H9 (cell line): ENCODE data around the gene DUS2. TPM values are rescaled to one million over a fixed set of nuclear protein-coding genes. Genes with fewer than 3 reads are reported as not detected.

Experiments
- DNase-seq: peaks from one replicate; pipeline ENCODE4 v3.0.0-alpha.2; 2017
- H2AFZ ChIP-seq: one replicate; pipeline ENCODE4 v1.6.1; 2013; ENCODE audit warnings: mild to moderate bottlenecking, low read length, control low read depth, moderate library complexity
- H2AK5ac ChIP-seq: 2 replicates; pipeline ENCODE4 v1.6.1; 2013; ENCODE audit warnings: low read length, control low read depth, mixed read lengths; ENCODE audit not compliant: insufficient read length
- H2BK120ac ChIP-seq: one replicate; pipeline ENCODE4 v1.6.1; 2013; ENCODE audit warnings: low read depth, mild to moderate bottlenecking, low read length, control low read depth, inconsistent platforms; ENCODE audit not compliant: poor library complexity, severe bottlenecking
- H2BK12ac ChIP-seq: 2 replicates; pipeline ENCODE4 v1.6.1; 2013; ENCODE audit warnings: low read length, control low read depth, mixed read lengths, low read depth; ENCODE audit not compliant: insufficient read length
- H2BK15ac ChIP-seq: 2 replicates; pipeline ENCODE4 v1.6.1; 2013; ENCODE audit warnings: low read depth, low read length, control low read depth
- H2BK20ac ChIP-seq: one replicate; pipeline ENCODE4 v1.6.1; 2013; ENCODE audit warnings: low read depth, mild to moderate bottlenecking, low read length, control low read depth, inconsistent platforms; ENCODE audit not compliant: poor library complexity, severe bottlenecking
- H2BK5ac ChIP-seq: 2 replicates; pipeline ENCODE4 v1.6.1; 2013; ENCODE audit warnings: low read length, control low read depth, mixed read lengths; ENCODE audit not compliant: insufficient read length
- H3K14ac ChIP-seq: 2 replicates; pipeline ENCODE4 v1.6.1; 2013; ENCODE audit warnings: low read length, control low read depth; ENCODE audit not compliant: insufficient read depth
- H3K18ac ChIP-seq: 2 replicates; pipeline ENCODE4 v1.6.1; 2013; ENCODE audit warnings: low read depth, mild to moderate bottlenecking, mixed read lengths, low read length, control low read depth; ENCODE audit not compliant: insufficient read length
- H3K23ac ChIP-seq: 2 replicates; pipeline ENCODE4 v1.6.1; 2013; ENCODE audit warnings: low read length, control low read depth, mixed read lengths, low read depth; ENCODE audit not compliant: insufficient read length
- H3K23me2 ChIP-seq: 2 replicates; pipeline ENCODE4 v1.6.1; 2013; ENCODE audit warnings: low read depth, mild to moderate bottlenecking, mixed read lengths, low read length, control low read depth; ENCODE audit not compliant: insufficient read length, poor library complexity, severe bottlenecking
- H3K27ac ChIP-seq: 2 replicates; pipeline ENCODE4 v1.5.1; 2013; ENCODE audit warnings: low read length, control low read depth, mixed read lengths, low read depth; ENCODE audit not compliant: insufficient read length
- H3K27me3 ChIP-seq: 2 replicates; pipeline ENCODE4 v1.6.1; 2013; ENCODE audit warnings: low read length, control low read depth, inconsistent platforms; ENCODE audit not compliant: insufficient read depth
- H3K4ac ChIP-seq: 2 replicates; pipeline ENCODE4 v1.6.1; 2013; ENCODE audit warnings: low read depth, mild to moderate bottlenecking, control low read depth, inconsistent platforms, low read length, moderate library complexity
- H3K4me1 ChIP-seq: 2 replicates; pipeline ENCODE4 v1.6.1; 2013; ENCODE audit warnings: low read length, control low read depth, inconsistent platforms; ENCODE audit not compliant: insufficient read depth
- H3K4me2 ChIP-seq: 2 replicates; pipeline ENCODE4 v1.6.1; 2013; ENCODE audit warnings: low read length, control low read depth, mixed read lengths; ENCODE audit not compliant: insufficient read length, insufficient read depth
- H3K56ac ChIP-seq: 2 replicates; pipeline ENCODE4 v1.6.1; 2013; ENCODE audit warnings: low read depth, mild to moderate bottlenecking, mixed read lengths, low read length, control low read depth; ENCODE audit not compliant: insufficient read length
- H3K79me1 ChIP-seq: 2 replicates; pipeline ENCODE4 v1.6.1; 2013; ENCODE audit warnings: low read depth, mild to moderate bottlenecking, moderate library complexity, low read length, control low read depth, inconsistent platforms; ENCODE audit not compliant: insufficient read depth, poor library complexity, severe bottlenecking
- H3K79me2 ChIP-seq: 2 replicates; pipeline ENCODE4 v1.6.1; 2013; ENCODE audit warnings: low read length, control low read depth, inconsistent platforms; ENCODE audit not compliant: insufficient read depth
- H3K9ac ChIP-seq: 2 replicates; pipeline ENCODE4 v1.6.1; 2013; ENCODE audit warnings: low read length, control low read depth, mixed read lengths; ENCODE audit not compliant: insufficient read length; ENCODE audit errors: extremely low read depth
- H3K9me3 ChIP-seq: one replicate; pipeline ENCODE4 v1.6.1; 2013; ENCODE audit warnings: low read depth, low read length, inconsistent platforms; ENCODE audit not compliant: control insufficient read depth
- H3T11ph ChIP-seq: one replicate; pipeline ENCODE4 v1.6.1; 2013; ENCODE audit warnings: mild to moderate bottlenecking, low read length, control low read depth, inconsistent platforms
- H4K20me1 ChIP-seq: one replicate; pipeline ENCODE4 v1.6.1; 2013; ENCODE audit not compliant: control insufficient read depth, insufficient read length, insufficient read depth
- H4K5ac ChIP-seq: 2 replicates; pipeline ENCODE4 v1.6.1; 2013; ENCODE audit warnings: low read depth, mild to moderate bottlenecking, mixed read lengths, low read length, control low read depth; ENCODE audit not compliant: insufficient read length
- H4K8ac ChIP-seq: replicated peaks from 2 replicates; pipeline ENCODE4 v1.6.1; 2013; ENCODE audit warnings: low read length, control low read depth, mixed read lengths, low read depth; ENCODE audit not compliant: insufficient read length
- H4K91ac ChIP-seq: 2 replicates; pipeline ENCODE4 v1.6.1; 2013; ENCODE audit warnings: low read depth, mild to moderate bottlenecking, moderate library complexity, mixed read lengths, low read length, control low read depth; ENCODE audit not compliant: insufficient read length
- H3K27ac Mint-ChIP-seq, 3 experiments: 2 replicates in 2 of 3; 3 replicates in 1 of 3; pipeline ENCODE4 v1.8.0; 2020 to 2021; ENCODE audit warnings: mixed read lengths in 3 of 3, mild to moderate bottlenecking in 1 of 3, moderate library complexity in 1 of 3
- H3K27me3 Mint-ChIP-seq: 2 replicates; pipeline ENCODE4 v1.8.0; 2021; ENCODE audit warnings: low read depth, mild to moderate bottlenecking, moderate library complexity, mixed read lengths
- H3K36me3 Mint-ChIP-seq, 3 experiments: 2 replicates in 2 of 3; 3 replicates in 1 of 3; pipeline ENCODE4 v1.8.0; 2020 to 2021; ENCODE audit warnings: low read depth in 3 of 3, mixed read lengths in 3 of 3; ENCODE audit not compliant: insufficient read depth in 1 of 3
- H3K4me1 Mint-ChIP-seq, 2 experiments: 2 replicates each; pipeline ENCODE4 v1.8.0; 2020; ENCODE audit warnings: mixed read lengths in 2 of 2
- H3K4me3 Mint-ChIP-seq, 2 experiments: 2 replicates in 1 of 2; 3 replicates in 1 of 2; pipeline ENCODE4 v1.8.0; 2020 to 2021; ENCODE audit warnings: mild to moderate bottlenecking in 2 of 2, mixed read lengths in 2 of 2, moderate library complexity in 1 of 2
- H3K9me3 Mint-ChIP-seq, 2 experiments: 2 replicates in 1 of 2; 3 replicates in 1 of 2; pipeline ENCODE4 v1.8.0; 2020; ENCODE audit warnings: mild to moderate bottlenecking in 2 of 2, mixed read lengths in 2 of 2, moderate library complexity in 1 of 2
- WGBS: extraction: QIAGEN DNeasy Blood & Tissue Kit; methylation state at CpG from one replicate; pipeline ENCODE4 v1.1.7; 2013; ENCODE audit warnings: missing lambda C conversion rate, low lambda C conversion rate, mixed read lengths; ENCODE audit not compliant: insufficient read length; ENCODE audit errors: extremely low coverage; 5-methylcytosine and 5-hydroxymethylcytosine counted together
- total RNA-seq: library from RNA; stranded (reverse); gene quantifications from 2 replicates; pipeline ENCODE4 v1.2.1, GENCODE V29; 2021
- TF ChIP-seq, protein P1 (sequence below): fragments of 200-600 bp; sonication (generic); conservative IDR thresholded peaks from 3 replicates; pipeline ENCODE4 v1.8.0; 2021; ENCODE audit warnings: antibody characterized with exemption, mild to moderate bottlenecking

DUS2 gene
- total RNA-seq, 1 experiment from 2014 or later: 28.5 TPM

DNA sequence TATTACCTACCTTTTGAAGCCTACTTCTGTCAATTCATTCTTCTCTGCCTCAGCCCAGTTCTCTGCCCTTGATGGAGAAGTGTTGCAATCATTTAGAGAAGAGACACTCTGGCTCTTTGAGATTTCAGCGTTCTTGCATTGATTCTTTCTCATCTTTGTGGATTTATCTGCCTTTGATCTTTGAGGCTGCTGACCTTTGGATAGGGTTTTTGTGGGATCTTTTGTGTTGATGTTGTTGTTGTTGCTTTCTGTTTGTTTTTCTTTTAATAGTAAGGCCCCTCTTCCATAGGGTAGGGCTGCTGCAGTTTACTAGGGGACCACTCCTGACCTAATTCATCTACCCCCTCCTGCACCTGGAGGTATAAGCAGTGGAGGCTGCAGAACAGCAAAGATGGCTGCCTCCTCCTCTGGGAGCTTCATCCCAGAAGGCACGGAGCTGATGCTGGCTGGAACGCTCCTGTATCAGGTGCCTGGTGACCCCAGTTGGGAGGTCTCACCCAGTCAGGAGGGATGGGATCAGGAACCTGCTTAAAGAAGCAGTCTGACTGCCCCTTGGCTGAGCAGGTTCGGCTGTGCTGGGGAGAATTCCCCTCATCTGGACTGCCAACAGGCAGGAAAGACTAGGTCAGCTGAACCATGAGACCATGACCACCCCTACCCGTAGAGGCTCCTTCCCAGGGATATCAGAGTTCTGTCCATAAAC is 90.1 kb downstream of the DUS2 start:
- Histone ChIP-seq H3K23me2 (no peaks in the 10 kb centered on the region), H2BK15ac (no peak overlapping the region), H3K79me2 (peaks cover 7% of the 10 kb centered on the region; the same call in 1 of the 2 replicates), H3K4me2 (no peak overlapping the region), H3K9me3 (no peaks in the 10 kb centered on the region), H3T11ph (no peak overlapping the region), H3K14ac (no peak overlapping the region), H3K18ac (no peak overlapping the region), H2BK120ac (no peak overlapping the region), H3K4me1 (no peaks in the 10 kb centered on the region; the same call in 1 of the 2 replicates), H4K8ac (no peak overlapping the region), H4K20me1 (no peaks in the 10 kb centered on the region), H3K27ac (no peak overlapping the region), H3K27me3 (no peaks in the 10 kb centered on the region; the same call in 1 of the 2 replicates), H2BK12ac (no peak overlapping the region), H3K56ac (no peak overlapping the region), H2AK5ac (no peak overlapping the region), H4K5ac (no peak overlapping the region), H3K9ac (no peak overlapping the region), H3K79me1 (peaks cover 12% of the 10 kb centered on the region), H3K23ac (no peak overlapping the region), H2BK5ac (no peak overlapping the region), H2AFZ (no peak overlapping the region), H3K4ac (no peak overlapping the region), H4K91ac (no peak overlapping the region), H2BK20ac (no peak overlapping the region)
- Mint-ChIP-seq H3K27ac (no peak overlapping the region; a peak in 1 of 7 replicates), H3K4me3 (no peak overlapping the region; a peak in 1 of 5 replicates), H3K36me3 (peaks cover 17 to 30% (median 18%) of the 10 kb centered on the region in 3 experiments), H3K27me3 (no peaks in the 10 kb centered on the region; the same call in 1 of the 2 replicates), H3K9me3 (peaks cover 26 to 27% of the 10 kb centered on the region in 2 experiments), H3K4me1 (peaks cover 7 to 14% of the 10 kb centered on the region in 2 experiments; a peak in 3 of 4 replicates)
- DNase-seq: no peak
- WGBS: no CpG with 5 or more reads among the region's 5 CpGs
- TF ChIP-seq, protein P1, sequence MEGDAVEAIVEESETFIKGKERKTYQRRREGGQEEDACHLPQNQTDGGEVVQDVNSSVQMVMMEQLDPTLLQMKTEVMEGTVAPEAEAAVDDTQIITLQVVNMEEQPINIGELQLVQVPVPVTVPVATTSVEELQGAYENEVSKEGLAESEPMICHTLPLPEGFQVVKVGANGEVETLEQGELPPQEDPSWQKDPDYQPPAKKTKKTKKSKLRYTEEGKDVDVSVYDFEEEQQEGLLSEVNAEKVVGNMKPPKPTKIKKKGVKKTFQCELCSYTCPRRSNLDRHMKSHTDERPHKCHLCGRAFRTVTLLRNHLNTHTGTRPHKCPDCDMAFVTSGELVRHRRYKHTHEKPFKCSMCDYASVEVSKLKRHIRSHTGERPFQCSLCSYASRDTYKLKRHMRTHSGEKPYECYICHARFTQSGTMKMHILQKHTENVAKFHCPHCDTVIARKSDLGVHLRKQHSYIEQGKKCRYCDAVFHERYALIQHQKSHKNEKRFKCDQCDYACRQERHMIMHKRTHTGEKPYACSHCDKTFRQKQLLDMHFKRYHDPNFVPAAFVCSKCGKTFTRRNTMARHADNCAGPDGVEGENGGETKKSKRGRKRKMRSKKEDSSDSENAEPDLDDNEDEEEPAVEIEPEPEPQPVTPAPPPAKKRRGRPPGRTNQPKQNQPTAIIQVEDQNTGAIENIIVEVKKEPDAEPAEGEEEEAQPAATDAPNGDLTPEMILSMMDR: no peak
